GM21723 (cell line): ENCODE results near the gene CYP3A4.
"Not testable (repeated sequence)": the region's sequence is repeated elsewhere in the genome, so short reads cannot be mapped to it uniquely, and the experiment has no call there.

Experiments
- ATAC-seq: cut with Tn5 transposase; IDR thresholded peaks from one replicate; pipeline ENCODE4 v1.9.1; 2021; ENCODE audit warnings: mild to moderate bottlenecking, moderate library complexity; ENCODE audit not compliant: unreplicated experiment

CYP3A4 gene

GRCh38 chr7:99793443-99793842 is 9.5 kb upstream of the CYP3A4 start:
- no peak for ATAC-seq

- no peak for ATAC-seq
Measured at GRCh38 chr7:99792967-99793366, 9.0 kb upstream of the CYP3A4 start.

GRCh38 chr7:99791667-99792369 is 7.8 kb upstream of the CYP3A4 start:
- ATAC-seq = no peak

GRCh38 chr7:99791021-99791420 is 7.0 kb upstream of the CYP3A4 start:
- no peak for ATAC-seq

GRCh38 chr7:99790407-99790806 is 6.4 kb upstream of the CYP3A4 start:
- no peak for ATAC-seq

GRCh38 chr7:99789441-99790070 is 5.6 kb upstream of the CYP3A4 start:
- no peak for ATAC-seq

- no peak for ATAC-seq
Measured at GRCh38 chr7:99788554-99788953, 4.6 kb upstream of the CYP3A4 start.

GRCh38 chr7:99786726-99787335 is 2.8 kb upstream of the CYP3A4 start:
- no peak for ATAC-seq

- ATAC-seq = not testable (repeated sequence)
Measured at GRCh38 chr7:99785654-99786053, 1.7 kb upstream of the CYP3A4 start.

GRCh38 chr7:99782012-99782953 is 1.7 kb downstream of the CYP3A4 start:
- no peak for ATAC-seq

GRCh38 chr7:99780588-99780987 is 3.4 kb downstream of the CYP3A4 start:
- no peak for ATAC-seq

GRCh38 chr7:99779949-99780348 is 4.0 kb downstream of the CYP3A4 start:
- no peak for ATAC-seq

- no peak for ATAC-seq
Measured at GRCh38 chr7:99778880-99779279, 5.1 kb downstream of the CYP3A4 start.

GRCh38 chr7:99773395-99773794 is 10.6 kb downstream of the CYP3A4 start:
- ATAC-seq = not testable (repeated sequence)

GRCh38 chr7:99772565-99772964 is 11.4 kb downstream of the CYP3A4 start:
- no peak for ATAC-seq

- ATAC-seq = not testable (repeated sequence)
Measured at GRCh38 chr7:99769494-99769893, 14.5 kb downstream of the CYP3A4 start.

GRCh38 chr7:99768471-99768870 is 15.5 kb downstream of the CYP3A4 start:
- ATAC-seq = no peak

- ATAC-seq = peak; percentile 89
Measured at GRCh38 chr7:99767662-99768061, 16.3 kb downstream of the CYP3A4 start.

- ATAC-seq = no peak
Measured at GRCh38 chr7:99766484-99767099, 17.4 kb downstream of the CYP3A4 start.

- no peak for ATAC-seq
Measured at GRCh38 chr7:99764478-99764877, 19.5 kb downstream of the CYP3A4 start.
